ENCODE results near the gene ZNRF3. TPM values are rescaled to one million over a fixed set of nuclear protein-coding genes. Genes with fewer than 3 reads are reported as not detected.

ZNRF3 gene
- total RNA-seq, 6 experiments from 2014 or later, result 5.8 to 9.2 (median 6.9) TPM

GRCh38 chr22:29083933-29084591, 200.7 kb downstream of the ZNRF3 start:
- Histone ChIP-seq H3K27me3 (no peaks in the 10 kb centered on the region), H3K9me3 (no peaks in the 10 kb centered on the region), H3K27ac (no peak overlapping the region), H3K4me1 (peaks cover 0 to 17% (median 5%) of the 10 kb centered on the region in 4 donors), H3K4me3 (no peak overlapping the region), H3K36me3 (no peaks in the 10 kb centered on the region)
- TF ChIP-seq CTCF (IDR thresholded peaks at IDR 0.05) (no peak), POLR2A (IDR thresholded peaks at IDR 0.05) (no peak)
- no peak for DNase-seq
- WGBS (ENCODE audit: insufficient coverage, low coverage, low lambda C conversion rate, missing lambda C conversion rate), result 46% methylated on average over 5 of the region's 5 CpGs
- no peak for ATAC-seq
- intact Hi-C loops (cut with DNase I), result no loop called here

GRCh38 chr22:29087012-29087411, 203.6 kb downstream of the ZNRF3 start:
- ATAC-seq (no peak), DNase-seq (no peak)
- H3K9me3 ChIP-seq, result no peaks in the 10 kb centered on the region
- 95% methylated on average over 2 of the region's 2 CpGs for WGBS (ENCODE audit: insufficient coverage, low coverage, low lambda C conversion rate, missing lambda C conversion rate)
- H3K4me1 ChIP-seq, result peaks cover 0 to 14% (median 4%) of the 10 kb centered on the region in 4 donors
- no peaks in the 10 kb centered on the region for H3K27me3 ChIP-seq
- no peak for TF ChIP-seq POLR2A (IDR thresholded peaks at IDR 0.05)
- TF ChIP-seq CTCF (IDR thresholded peaks at IDR 0.05), result no peak
- no peak overlapping the region for H3K4me3 ChIP-seq
- H3K36me3 ChIP-seq, result no peaks in the 10 kb centered on the region
- no peak overlapping the region for H3K27ac ChIP-seq
- intact Hi-C loops (cut with DNase I), result no loop called here

DNA sequence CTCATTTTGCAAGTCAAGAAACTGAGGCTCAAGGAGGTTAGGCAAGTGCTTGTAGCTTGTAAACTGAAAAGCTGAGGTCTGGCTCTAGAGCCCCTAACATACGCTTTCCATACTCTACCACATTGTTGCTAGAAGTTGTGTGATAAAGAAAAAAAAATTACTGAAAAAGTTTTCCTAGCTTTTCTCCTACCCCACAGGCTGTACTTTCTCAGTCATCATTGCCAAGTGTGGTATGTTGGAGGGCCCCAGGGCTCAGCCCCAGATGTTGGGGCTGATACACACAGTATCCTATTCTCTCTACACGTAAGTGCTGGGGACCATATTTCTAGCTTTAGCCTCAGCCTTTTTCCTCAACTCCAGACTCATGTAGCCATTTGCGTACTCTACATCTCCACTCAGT, 205.4 kb downstream of the ZNRF3 start:
- no peak overlapping the region for H3K4me3 ChIP-seq
- no peak for ATAC-seq
- WGBS (ENCODE audit: insufficient coverage, low coverage, low lambda C conversion rate, missing lambda C conversion rate), result 93% methylated on average over 3 of the region's 3 CpGs
- intact Hi-C loops (cut with DNase I), result no loop called here
- no peak for TF ChIP-seq CTCF (IDR thresholded peaks at IDR 0.05)
- H3K9me3 ChIP-seq, result no peaks in the 10 kb centered on the region
- no peaks in the 10 kb centered on the region for H3K36me3 ChIP-seq
- H3K27me3 ChIP-seq, result no peaks in the 10 kb centered on the region
- peaks cover 0 to 18% (median 0%) of the 10 kb centered on the region in 4 donors for H3K4me1 ChIP-seq
- H3K27ac ChIP-seq, result no peak overlapping the region
- DNase-seq, result peak in 1 of 3 donors; percentile 3

GRCh38 chr22:29089507-29089906, 206.1 kb downstream of the ZNRF3 start:
- no peaks in the 10 kb centered on the region for H3K36me3 ChIP-seq
- 68% methylated on average over 3 of the region's 3 CpGs for WGBS (ENCODE audit: insufficient coverage, low coverage, low lambda C conversion rate, missing lambda C conversion rate)
- DNase-seq, result no peak
- H3K9me3 ChIP-seq, result no peaks in the 10 kb centered on the region
- no peaks in the 10 kb centered on the region for H3K27me3 ChIP-seq
- intact Hi-C loops (cut with DNase I), result no loop called here
- no peak overlapping the region for H3K27ac ChIP-seq
- TF ChIP-seq POLR2A (IDR thresholded peaks at IDR 0.05) (no peak), CTCF (IDR thresholded peaks at IDR 0.05) (no peak)
- ATAC-seq, result no peak
- H3K4me1 ChIP-seq, result peaks cover 0 to 18% (median 0%) of the 10 kb centered on the region in 4 donors
- H3K4me3 ChIP-seq, result no peak overlapping the region
